HT-29 (cell line): ENCODE data around the gene SP140L. TPM values are rescaled to one million over a fixed set of nuclear protein-coding genes. Genes with fewer than 3 reads are reported as not detected.
"Not testable (repeated sequence)": the region's sequence is repeated elsewhere in the genome, so short reads cannot be mapped to it uniquely, and the experiment has no call there.

Experiments used
- DNase-seq: peaks from one replicate; pipeline ENCODE4 v3.0.0-alpha.2; 2015; ENCODE audit warnings: low spot score
- total RNA-seq: library from RNA; depleted of rRNA; stranded (reverse); fragments of >200 nt; shearing (Covaris generic); gene quantifications from 2 replicates; pipeline ENCODE4 v1.2.3, GENCODE V29; 2014

SP140L gene
- total RNA-seq, 1 experiment from 2014 or later = 3.5 TPM

- DNase-seq = no peak
Observed at GRCh38 chr2:230417436-230417835, 90.4 kb downstream of the SP140L start.

- peak; percentile 20 for DNase-seq
Observed at GRCh38 chr2:230418341-230419016, 91.5 kb downstream of the SP140L start.

- no peak for DNase-seq
Observed at GRCh38 chr2:230419181-230419580, 92.2 kb downstream of the SP140L start.

GRCh38 chr2:230422149-230422548 lies 95.2 kb downstream of the SP140L start:
- DNase-seq = no peak

GRCh38 chr2:230423851-230424458 lies 97.0 kb downstream of the SP140L start:
- no peak for DNase-seq

GRCh38 chr2:230425377-230425776 lies 98.4 kb downstream of the SP140L start:
- DNase-seq = no peak

GRCh38 chr2:230429513-230429912 lies 102.5 kb downstream of the SP140L start:
- DNase-seq = no peak

- no peak for DNase-seq
Observed at GRCh38 chr2:230430957-230431910, 104.2 kb downstream of the SP140L start.

GRCh38 chr2:230434677-230435324 lies 107.8 kb downstream of the SP140L start:
- DNase-seq = no peak

- no peak for DNase-seq
Observed at GRCh38 chr2:230435431-230435830, 108.4 kb downstream of the SP140L start.

GRCh38 chr2:230439121-230439520 lies 112.1 kb downstream of the SP140L start:
- DNase-seq = not testable (repeated sequence)

GRCh38 chr2:230439590-230439989 lies 112.6 kb downstream of the SP140L start:
- no peak for DNase-seq

GRCh38 chr2:230441227-230441897 lies 114.4 kb downstream of the SP140L start:
- no peak for DNase-seq

GRCh38 chr2:230443541-230443940 lies 116.5 kb downstream of the SP140L start:
- DNase-seq = no peak

GRCh38 chr2:230444832-230445231 lies 117.8 kb downstream of the SP140L start:
- DNase-seq = no peak

GRCh38 chr2:230447036-230447435 lies 120.0 kb downstream of the SP140L start:
- no peak for DNase-seq

- no peak for DNase-seq
Observed at GRCh38 chr2:230447455-230448451, 120.8 kb downstream of the SP140L start.

- DNase-seq = no peak
Observed at GRCh38 chr2:230449901-230450467, 123.0 kb downstream of the SP140L start.

GRCh38 chr2:230453006-230453405 lies 126.0 kb downstream of the SP140L start:
- no peak for DNase-seq
